ENCODE data around the gene KSR2. TPM values are rescaled to one million over a fixed set of nuclear protein-coding genes. Genes with fewer than 3 reads are reported as not detected.

Gene KSR2
- total RNA-seq, 4 donors from 2014 or later, result under 0.01 to 0.06 (median 0.03) TPM

- TF ChIP-seq POLR2AphosphoS5 (IDR thresholded peaks at IDR 0.05), result no peak
- TF ChIP-seq, protein P1, sequence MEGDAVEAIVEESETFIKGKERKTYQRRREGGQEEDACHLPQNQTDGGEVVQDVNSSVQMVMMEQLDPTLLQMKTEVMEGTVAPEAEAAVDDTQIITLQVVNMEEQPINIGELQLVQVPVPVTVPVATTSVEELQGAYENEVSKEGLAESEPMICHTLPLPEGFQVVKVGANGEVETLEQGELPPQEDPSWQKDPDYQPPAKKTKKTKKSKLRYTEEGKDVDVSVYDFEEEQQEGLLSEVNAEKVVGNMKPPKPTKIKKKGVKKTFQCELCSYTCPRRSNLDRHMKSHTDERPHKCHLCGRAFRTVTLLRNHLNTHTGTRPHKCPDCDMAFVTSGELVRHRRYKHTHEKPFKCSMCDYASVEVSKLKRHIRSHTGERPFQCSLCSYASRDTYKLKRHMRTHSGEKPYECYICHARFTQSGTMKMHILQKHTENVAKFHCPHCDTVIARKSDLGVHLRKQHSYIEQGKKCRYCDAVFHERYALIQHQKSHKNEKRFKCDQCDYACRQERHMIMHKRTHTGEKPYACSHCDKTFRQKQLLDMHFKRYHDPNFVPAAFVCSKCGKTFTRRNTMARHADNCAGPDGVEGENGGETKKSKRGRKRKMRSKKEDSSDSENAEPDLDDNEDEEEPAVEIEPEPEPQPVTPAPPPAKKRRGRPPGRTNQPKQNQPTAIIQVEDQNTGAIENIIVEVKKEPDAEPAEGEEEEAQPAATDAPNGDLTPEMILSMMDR (IDR thresholded peaks at IDR 0.05), result peak; percentile 59 to 86 (median 81)
- TF ChIP-seq EP300 (IDR thresholded peaks at IDR 0.05), result no peak
- Histone ChIP-seq H3K36me3 (no peaks in the 10 kb centered on the region), H3K4me3 (no peak overlapping the region), H3K27me3 (peaks cover 0 to 28% (median 0%) of the 10 kb centered on the region in 4 donors), H3K4me1 (peaks cover 0 to 8% (median 7%) of the 10 kb centered on the region in 4 donors), H3K9me3 (peaks cover 0 to 22% (median 5%) of the 10 kb centered on the region in 4 donors), H3K27ac (replicated peaks in 1 of 4) (no peak overlapping the region)
- 21% methylated on average over 12 of the region's 12 CpGs for WGBS
- no peak for DNase-seq (ENCODE audit: extremely low spot score)
- intact Hi-C loops (cut with DNase I), result loop anchor here (2.0 kb wide), 1 partner anchor 221 kb away; no protein-coding TSS in a partner anchor
These were observed 381.0 kb downstream of the KSR2 start for GRCh38 chr12:117587631-117588287.

DNA sequence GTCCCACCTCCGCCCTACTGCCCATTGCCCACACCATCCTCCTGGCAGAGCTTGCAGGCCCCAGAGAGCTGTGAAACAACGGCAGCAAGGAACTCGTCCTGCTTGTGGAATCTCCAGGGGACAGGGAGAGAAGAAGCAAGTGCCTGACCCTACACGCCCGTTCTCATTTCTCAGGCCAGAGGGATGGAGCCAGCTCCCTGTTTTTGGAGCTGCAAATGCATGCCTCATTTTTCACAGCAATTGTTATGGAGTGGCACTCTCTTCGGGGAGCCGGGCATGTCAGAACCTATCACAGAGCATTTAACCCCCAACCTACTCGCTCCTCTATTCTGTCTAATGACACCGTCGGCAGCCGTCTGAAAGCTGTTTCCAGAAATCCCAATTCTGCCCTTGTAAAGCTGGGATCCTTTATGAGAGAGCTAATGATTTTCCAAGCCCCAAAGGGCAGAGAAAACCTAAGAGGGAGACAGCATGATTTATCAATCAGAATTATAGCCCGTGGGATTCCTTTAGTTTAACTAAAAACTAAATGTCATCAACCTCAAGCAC, 385.0 kb downstream of the KSR2 start:
- peak overlapping the region in 1 of 4 donors; percentile 7 for H3K4me3 ChIP-seq
- no peak for DNase-seq (ENCODE audit: extremely low spot score)
- no peaks in the 10 kb centered on the region for H3K9me3 ChIP-seq
- WGBS, result 35% methylated on average over 8 of the region's 12 CpGs
- intact Hi-C loops (cut with DNase I), result no loop called here
- H3K4me1 ChIP-seq, result peaks cover 0 to 29% (median 13%) of the 10 kb centered on the region in 4 donors
- H3K36me3 ChIP-seq, result no peaks in the 10 kb centered on the region
- H3K27me3 ChIP-seq, result peaks cover 0 to 21% (median 0%) of the 10 kb centered on the region in 4 donors
- H3K27ac ChIP-seq (replicated peaks in 1 of 4), result no peak overlapping the region
- TF ChIP-seq POLR2AphosphoS5 (IDR thresholded peaks at IDR 0.05), result no peak
- TF ChIP-seq, protein P1 (IDR thresholded peaks at IDR 0.05), result no peak
- TF ChIP-seq EP300 (IDR thresholded peaks at IDR 0.05), result no peak
- TF ChIP-seq POLR2A (IDR thresholded peaks at IDR 0.05; ENCODE audit: low read depth), result no peak

DNA sequence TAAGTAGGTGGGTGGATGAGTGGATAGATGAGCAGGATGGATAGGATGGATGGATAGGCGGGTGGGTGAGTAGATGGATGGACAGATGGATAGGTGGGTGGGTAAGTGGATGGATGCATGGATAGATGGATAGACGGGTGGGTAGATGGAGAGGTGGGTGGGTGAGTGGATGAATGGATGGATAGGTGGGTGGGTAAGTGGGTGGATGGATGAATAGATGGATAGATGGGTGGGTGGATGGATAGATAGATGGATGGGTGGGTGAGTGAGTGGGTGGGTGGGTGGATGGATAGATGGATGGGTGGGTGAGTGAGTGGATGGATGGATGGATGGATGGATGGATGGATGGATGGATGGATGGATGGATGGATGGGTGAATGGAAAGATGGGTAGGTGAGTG, 385.7 kb downstream of the KSR2 start:
- no peak for TF ChIP-seq POLR2AphosphoS5 (IDR thresholded peaks at IDR 0.05)
- Histone ChIP-seq H3K4me3 (no peak overlapping the region), H3K36me3 (no peaks in the 10 kb centered on the region), H3K9me3 (no peaks in the 10 kb centered on the region), H3K4me1 (peaks cover 0 to 29% (median 13%) of the 10 kb centered on the region in 4 donors), H3K27ac (replicated peaks in 1 of 4) (no peak overlapping the region), H3K27me3 (peaks cover 0 to 21% (median 0%) of the 10 kb centered on the region in 4 donors)
- no peak for DNase-seq (ENCODE audit: extremely low spot score)
- 94% methylated on average over 2 of the region's 2 CpGs for WGBS
- intact Hi-C loops (cut with DNase I), result no loop called here

DNA sequence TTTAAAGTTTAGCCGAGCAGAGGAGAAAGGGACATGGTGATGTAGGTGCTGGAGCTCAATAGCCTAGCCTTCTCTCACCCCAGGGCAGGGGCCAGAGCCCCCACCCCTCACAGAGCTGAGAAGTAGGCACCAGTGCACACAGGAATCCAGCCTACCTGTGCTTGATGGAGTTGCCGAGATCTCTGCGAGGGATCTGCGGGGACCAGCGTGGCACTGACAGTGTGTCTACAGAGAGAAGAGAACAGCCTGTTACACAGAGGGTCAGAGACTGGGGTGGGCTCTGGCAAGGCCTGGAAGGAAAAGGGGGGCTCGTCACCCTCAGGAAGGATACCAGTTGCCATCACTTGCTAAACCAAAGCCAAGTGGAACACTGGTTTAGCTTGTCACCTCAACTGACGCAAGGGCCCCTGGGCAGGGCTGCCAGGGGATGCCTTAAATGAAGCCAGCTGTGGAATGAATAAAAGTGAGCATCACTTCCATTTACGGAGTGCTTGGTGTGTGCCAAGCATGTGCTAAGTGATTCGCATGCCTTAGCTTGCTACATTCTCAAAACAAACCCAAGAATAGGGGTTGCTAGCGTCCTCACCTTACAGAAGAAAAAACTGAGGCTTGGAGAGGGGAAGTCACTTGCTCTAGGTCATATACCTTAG, 386.5 kb downstream of the KSR2 start:
- intact Hi-C loops (cut with DNase I), result no loop called here
- 42% methylated on average over 10 of the region's 10 CpGs for WGBS
- DNase-seq (ENCODE audit: extremely low spot score), result no peak

DNA sequence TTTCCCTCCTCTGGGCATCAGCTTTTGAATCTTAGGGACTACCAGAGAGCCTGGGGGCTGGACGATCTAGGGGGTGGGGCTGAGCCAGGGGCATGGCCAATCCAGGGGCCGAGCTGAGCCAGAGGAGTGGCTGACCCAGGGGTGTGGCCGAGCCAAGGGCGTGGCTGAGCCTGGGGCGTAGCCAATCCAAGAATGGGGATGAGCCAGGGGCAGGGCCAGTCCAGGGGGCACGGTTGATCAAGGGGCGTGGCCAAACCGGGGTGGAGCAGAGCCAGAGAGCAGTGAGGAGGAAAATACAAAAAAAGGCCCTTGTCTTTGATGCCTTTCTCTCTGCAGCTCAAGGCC, 388.1 kb downstream of the KSR2 start:
- Histone ChIP-seq H3K27ac (replicated peaks in 1 of 4) (no peak overlapping the region), H3K4me3 (no peak overlapping the region), H3K27me3 (peaks cover 0 to 6% (median 0%) of the 10 kb centered on the region in 4 donors), H3K9me3 (no peaks in the 10 kb centered on the region), H3K36me3 (no peaks in the 10 kb centered on the region), H3K4me1 (peaks cover 0 to 29% (median 13%) of the 10 kb centered on the region in 4 donors)
- WGBS, result 7% methylated on average over 8 of the region's 8 CpGs
- intact Hi-C loops (cut with DNase I), result no loop called here
- DNase-seq (ENCODE audit: extremely low spot score), result no peak
- TF ChIP-seq, protein P1 (IDR thresholded peaks at IDR 0.05), result no peak
- TF ChIP-seq POLR2A (IDR thresholded peaks at IDR 0.05; ENCODE audit: low read depth), result no peak
- TF ChIP-seq POLR2AphosphoS5 (IDR thresholded peaks at IDR 0.05), result no peak
- no peak for TF ChIP-seq EP300 (IDR thresholded peaks at IDR 0.05)

More for the DNA sequence above, 386.5 kb downstream of the KSR2 start:
- H3K4me1 ChIP-seq, result peaks cover 0 to 29% (median 13%) of the 10 kb centered on the region in 4 donors
- no peaks in the 10 kb centered on the region for H3K36me3 ChIP-seq
- peaks cover 0 to 14% (median 0%) of the 10 kb centered on the region in 4 donors for H3K27me3 ChIP-seq
- H3K9me3 ChIP-seq, result no peaks in the 10 kb centered on the region
- no peak overlapping the region for H3K27ac ChIP-seq (replicated peaks in 1 of 4)
- no peak overlapping the region for H3K4me3 ChIP-seq
- TF ChIP-seq, protein P1 (IDR thresholded peaks at IDR 0.05), result no peak
- TF ChIP-seq POLR2A (IDR thresholded peaks at IDR 0.05; ENCODE audit: low read depth) (no peak), POLR2AphosphoS5 (IDR thresholded peaks at IDR 0.05) (no peak), EP300 (IDR thresholded peaks at IDR 0.05) (no peak)
